A549 (cell line): ENCODE results near the gene PDSS1. TPM values are rescaled to one million over a fixed set of nuclear protein-coding genes. Genes with fewer than 3 reads are reported as not detected.
"Not testable (repeated sequence)": the region's sequence is repeated elsewhere in the genome, so short reads cannot be mapped to it uniquely, and the experiment has no call there.

ENCODE experiments used
- ATAC-seq, 2 experiments: fragments of 200-7000 bp in 1 of 2; fragments of >200 bp in 1 of 2; cut with Nextera tagmentation in 1 of 2; cut with Tn5 transposase in 1 of 2; 3 replicates each; pipeline versions ENCODE4 v1.8.0 to v1.9.1; 2018 to 2020; ENCODE audit warnings: mild to moderate bottlenecking in 1 of 2, moderate library complexity in 1 of 2
- CTCF ChIA-PET: fragments of 300-600 bp; sonication (Branson Sonifier 250); formaldehyde crosslinking; extraction: SDS; loops from one replicate; lab custom pipeline; 2021; ENCODE audit warnings: antibody characterized with exemption, inconsistent platforms; lab: Yijun Ruan, JAX
- POLR2A ChIA-PET: fragments of 350-600 bp; formaldehyde crosslinking; extraction: SDS; loops from one replicate; lab custom pipeline; 2021; ENCODE audit warnings: antibody characterized with exemption, inconsistent platforms; lab: Yijun Ruan, JAX
- DNase-seq, 2 experiments: peaks; one replicate each; pipeline versions ENCODE4 v3.0.0 to v3.0.0-alpha.2; 2011 to 2016; ENCODE audit warnings: low read depth in 1 of 2, low spot score in 1 of 2
- FAIRE-seq: peaks from 2 replicates; lab custom pipeline; 2011; peaks lifted over from hg19 to GRCh38; lab: Jason Lieb, UNC
- H3K27ac ChIP-seq, 2 experiments: fragments of >200 bp; sonication (Bioruptor Twin); formaldehyde crosslinking; 3 replicates each; pipeline ENCODE4 v1.5.1; 2016 to 2017
- H3K4me1 ChIP-seq: fragments of >200 bp; sonication (Bioruptor Twin); formaldehyde crosslinking; 3 replicates; pipeline ENCODE4 v1.6.1; 2016
- H3K4me2 ChIP-seq: fragments of >200 bp; sonication (Bioruptor Twin); formaldehyde crosslinking; 3 replicates; pipeline ENCODE4 v1.6.1; 2016
- H3K4me3 ChIP-seq: fragments of >200 bp; sonication (Bioruptor Twin); formaldehyde crosslinking; 3 replicates; pipeline ENCODE4 v1.5.1; 2016
- H3K9me3 ChIP-seq: fragments of >200 bp; sonication (Bioruptor Twin); formaldehyde crosslinking; 3 replicates; pipeline ENCODE4 v1.6.1; 2016
- ATOH8 ChIP-seq: fragments of 250-450 bp; sonication (Bioruptor Pico); IDR thresholded peaks from 2 replicates; pipeline ENCODE4 v1.5.0; 2020; ENCODE audit warnings: low read depth, mild to moderate bottlenecking, moderate library complexity
- BCL3 ChIP-seq: fragments of >200 bp; sonication (Bioruptor Twin); formaldehyde crosslinking; IDR thresholded peaks from 3 replicates; pipeline ENCODE4 v1.6.1; 2016
- BHLHE40 ChIP-seq: IDR thresholded peaks from 2 replicates; pipeline ENCODE4 v1.6.1; 2012; ENCODE audit warnings: low read depth, low read length, inconsistent platforms
- CTCF ChIP-seq: fragments of >200 bp; sonication (Bioruptor Twin); formaldehyde crosslinking; IDR thresholded peaks from 3 replicates; pipeline ENCODE4 v1.5.1; 2016
- E2F6 ChIP-seq: IDR thresholded peaks from 2 replicates; pipeline ENCODE4 v1.6.1; 2012; ENCODE audit warnings: low read depth, borderline replicate concordance
- EHF ChIP-seq: fragments of 250-450 bp; sonication (Bioruptor Pico); IDR thresholded peaks from 2 replicates; pipeline ENCODE4 v1.5.0; 2020; ENCODE audit warnings: mild to moderate bottlenecking
- ESRRA ChIP-seq: fragments of 150-350 bp; IDR thresholded peaks from 2 replicates; pipeline ENCODE4 v1.6.1; 2014; ENCODE audit warnings: mild to moderate bottlenecking, low read length, borderline replicate concordance
- FOSB ChIP-seq: fragments of 250-450 bp; sonication (Bioruptor Pico); IDR thresholded peaks from 2 replicates; pipeline ENCODE4 v1.5.0; 2020; ENCODE audit warnings: mild to moderate bottlenecking, moderate library complexity
- FOSL2 ChIP-seq, 2 experiments: fragments of 450-650 bp in 1 of 2; fragments of >200 bp in 1 of 2; sonication (Bioruptor Twin) in 1 of 2; formaldehyde crosslinking; IDR thresholded peaks; 2 replicates each; pipeline versions ENCODE4 v1.5.0 to v1.6.1; 2016 to 2020; ENCODE audit warnings: mild to moderate bottlenecking in 1 of 2, moderate library complexity in 1 of 2
- HOXA7 ChIP-seq: fragments of 250-450 bp; sonication (Bioruptor Pico); IDR thresholded peaks from 2 replicates; pipeline ENCODE4 v1.5.0; 2020; ENCODE audit warnings: mild to moderate bottlenecking, moderate library complexity
- KDM1A ChIP-seq: fragments of 200-600 bp; sonication (generic); IDR thresholded peaks from 2 replicates; pipeline ENCODE4 v1.6.1; 2016; ENCODE audit warnings: low read depth, mild to moderate bottlenecking
- KDM5A ChIP-seq: fragments of 200-600 bp; sonication (generic); IDR thresholded peaks from 2 replicates; pipeline ENCODE4 v1.6.1; 2016; ENCODE audit warnings: antibody characterized with exemption, mild to moderate bottlenecking
- MAZ ChIP-seq: fragments of 150-350 bp; IDR thresholded peaks from 2 replicates; pipeline ENCODE4 v1.6.1; 2014; ENCODE audit warnings: antibody characterized with exemption, low read depth, low read length, borderline replicate concordance
- NR3C1 ChIP-seq: fragments of >200 bp; sonication (Bioruptor Twin); formaldehyde crosslinking; IDR thresholded peaks from 3 replicates; pipeline ENCODE4 v1.6.1; 2017
- PBX3 ChIP-seq: IDR thresholded peaks from 2 replicates; pipeline ENCODE4 v1.6.1; 2012
- POLR2A ChIP-seq: IDR thresholded peaks from 2 replicates; pipeline ENCODE4 v1.6.1; 2012; ENCODE audit warnings: mild to moderate bottlenecking, low read length
- POLR2AphosphoS2 ChIP-seq: conservative IDR thresholded peaks from 2 replicates; pipeline ENCODE4 v1.6.1; 2012; ENCODE audit warnings: low read length, improper control_type of control experiment, inconsistent platforms
- RAD21 ChIP-seq, 2 experiments: fragments of >200 bp in 1 of 2; sonication (Bioruptor Twin) in 1 of 2; formaldehyde crosslinking in 1 of 2; IDR thresholded peaks in 1 of 2; conservative IDR thresholded peaks in 1 of 2; 2 replicates in 1 of 2; 3 replicates in 1 of 2; pipeline ENCODE4 v1.6.1; 2012 to 2018; ENCODE audit warnings: inconsistent platforms in 1 of 2
- RCOR1 ChIP-seq: fragments of 150-350 bp; IDR thresholded peaks from 2 replicates; pipeline ENCODE4 v1.6.1; 2014; ENCODE audit warnings: antibody characterized with exemption, low read length, low read depth
- RNF2 ChIP-seq: fragments of 200-600 bp; sonication (generic); IDR thresholded peaks from 2 replicates; pipeline ENCODE4 v1.6.1; 2016; ENCODE audit warnings: low read depth, mild to moderate bottlenecking, antibody characterized with exemption, moderate library complexity, borderline replicate concordance
- SMC3 ChIP-seq: fragments of >200 bp; sonication (Bioruptor Twin); formaldehyde crosslinking; IDR thresholded peaks from 3 replicates; pipeline ENCODE4 v1.6.1; 2018; ENCODE audit warnings: inconsistent platforms
- SREBF2 ChIP-seq: fragments of 450-650 bp; IDR thresholded peaks from 2 replicates; pipeline ENCODE4 v1.6.1; 2014; ENCODE audit warnings: mild to moderate bottlenecking, moderate library complexity
- USF2 ChIP-seq: fragments of 450-650 bp; IDR thresholded peaks from 2 replicates; pipeline ENCODE4 v1.6.1; 2014; ENCODE audit warnings: antibody characterized with exemption
- ZFP36 ChIP-seq: fragments of 450-650 bp; IDR thresholded peaks from 2 replicates; pipeline ENCODE4 v1.6.1; 2014; ENCODE audit warnings: borderline replicate concordance; ENCODE audit not compliant: partially characterized antibody
- WGBS: methylation state at CpG from one replicate; pipeline ENCODE4 v1.1.6; 2017; ENCODE audit errors: missing lambda C conversion rate; 5-methylcytosine and 5-hydroxymethylcytosine counted together
- polyA plus RNA-seq, 4 experiments: library from polyadenylated mRNA; depleted of rRNA in 3 of 4; stranded (reverse); fragments of >200 nt; fragmentation: RNase III in 1 of 4; extraction: RNeasy Plus Mini Kit Qiagen cat#74134 plus additional on column Dnase treatment in 1 of 4; gene quantifications; 2 replicates in 3 of 4; 3 replicates in 1 of 4; pipeline ENCODE4 v1.2.3, GENCODE V29; 2011 to 2017

Gene PDSS1
- polyA plus RNA-seq, 2 of the 4 experiments (the other 2 are of a cell fraction): 14.9 to 24.8 TPM

- CTCF ChIA-PET: interaction anchor here (0.6 kb wide), 1 partner anchor 168 kb away, joined by 3 read pairs; no protein-coding TSS in a partner anchor
- ATAC-seq (no peak), FAIRE-seq (no peak)
- no peaks in the 10 kb centered on the region for H3K9me3 ChIP-seq
- no peak overlapping the region for H3K4me3 ChIP-seq
- H3K27ac ChIP-seq: no peak overlapping the region
- H3K4me1 ChIP-seq: no peaks in the 10 kb centered on the region
- H3K4me2 ChIP-seq: no peak overlapping the region
- POLR2A ChIA-PET: no interaction called here
- TF ChIP-seq RAD21 (conservative IDR thresholded peaks at IDR 0.05 in 1 of 2, IDR thresholded peaks at IDR 0.05 in 1 of 2) (no peak), KDM5A (no peak), USF2 (no peak), FOSB (CRISPR knock-in tag) (no peak), RCOR1 (no peak), MAZ (no peak), BCL3 (no peak), ZFP36 (no peak), E2F6 (no peak), NR3C1 (no peak), POLR2AphosphoS2 (no peak), ESRRA (no peak), BHLHE40 (no peak), SMC3 (no peak), CTCF (no peak), EHF (no peak)
- TF ChIP-seq, all 56 proteins: peak for 0
- WGBS: 61% methylated on average over 4 of the region's 4 CpGs
- DNase-seq: no peak
Measured at GRCh38 chr10:26689399-26689798, 8.1 kb upstream of the PDSS1 start.

GRCh38 chr10:26690731-26691475, 6.6 kb upstream of the PDSS1 start:
- Histone ChIP-seq H3K9me3 (no peaks in the 10 kb centered on the region), H3K4me1 (no peaks in the 10 kb centered on the region), H3K4me2 (no peak overlapping the region), H3K4me3 (no peak overlapping the region), H3K27ac (no peak overlapping the region)
- ChIA-PET CTCF (interaction anchor here (0.7 to 1.5 kb wide), 2 partner anchors 30 to 35 kb away, joined by 3 read pairs; no protein-coding TSS in a partner anchor), POLR2A (no interaction called here)
- no peak for FAIRE-seq
- ATAC-seq: no peak
- TF ChIP-seq SREBF2: no peak
- TF ChIP-seq POLR2AphosphoS2: no peak
- no peak for TF ChIP-seq PBX3
- no peak for TF ChIP-seq HOXA7 (CRISPR knock-in tag)
- no peak for TF ChIP-seq BHLHE40
- no peak for TF ChIP-seq POLR2A
- TF ChIP-seq RNF2: no peak
- TF ChIP-seq FOSL2 (IDR thresholded peaks at IDR 0.05): no peak
- no peak for TF ChIP-seq FOSL2 (CRISPR knock-in tag; IDR thresholded peaks at IDR 0.05)
- TF ChIP-seq ATOH8 (CRISPR knock-in tag): no peak
- TF ChIP-seq KDM1A: no peak
- 29% methylated on average over 6 of the region's 6 CpGs for WGBS
- DNase-seq: no peak

GRCh38 chr10:26694536-26694935, 3.0 kb upstream of the PDSS1 start:
- POLR2A ChIA-PET, H3K9me3 ChIP-seq, ATAC-seq, H3K4me2 ChIP-seq, H3K4me1 ChIP-seq, H3K4me3 ChIP-seq, H3K27ac ChIP-seq, DNase-seq, FAIRE-seq, CTCF ChIA-PET: not testable (repeated sequence)
- WGBS: 74% methylated on average over 4 of the region's 4 CpGs
